H9 (cell line): ENCODE results near the gene NDUFB11. TPM values are rescaled to one million over a fixed set of nuclear protein-coding genes. Genes with fewer than 3 reads are reported as not detected.
"Not testable (repeated sequence)": the region's sequence is repeated elsewhere in the genome, so short reads cannot be mapped to it uniquely, and the experiment has no call there.

Experiments used
- DNase-seq: peaks from one replicate; pipeline ENCODE4 v3.0.0-alpha.2; 2017
- H2AFZ ChIP-seq: one replicate; pipeline ENCODE4 v1.6.1; 2013; ENCODE audit warnings: mild to moderate bottlenecking, low read length, control low read depth, moderate library complexity
- H2AK5ac ChIP-seq: 2 replicates; pipeline ENCODE4 v1.6.1; 2013; ENCODE audit warnings: low read length, control low read depth, mixed read lengths; ENCODE audit not compliant: insufficient read length
- H2BK120ac ChIP-seq: one replicate; pipeline ENCODE4 v1.6.1; 2013; ENCODE audit warnings: low read depth, mild to moderate bottlenecking, low read length, control low read depth, inconsistent platforms; ENCODE audit not compliant: poor library complexity, severe bottlenecking
- H2BK12ac ChIP-seq: 2 replicates; pipeline ENCODE4 v1.6.1; 2013; ENCODE audit warnings: low read length, control low read depth, mixed read lengths, low read depth; ENCODE audit not compliant: insufficient read length
- H2BK15ac ChIP-seq: 2 replicates; pipeline ENCODE4 v1.6.1; 2013; ENCODE audit warnings: low read depth, low read length, control low read depth
- H2BK20ac ChIP-seq: one replicate; pipeline ENCODE4 v1.6.1; 2013; ENCODE audit warnings: low read depth, mild to moderate bottlenecking, low read length, control low read depth, inconsistent platforms; ENCODE audit not compliant: poor library complexity, severe bottlenecking
- H2BK5ac ChIP-seq: 2 replicates; pipeline ENCODE4 v1.6.1; 2013; ENCODE audit warnings: low read length, control low read depth, mixed read lengths; ENCODE audit not compliant: insufficient read length
- H3K14ac ChIP-seq: 2 replicates; pipeline ENCODE4 v1.6.1; 2013; ENCODE audit warnings: low read length, control low read depth; ENCODE audit not compliant: insufficient read depth
- H3K18ac ChIP-seq: 2 replicates; pipeline ENCODE4 v1.6.1; 2013; ENCODE audit warnings: low read depth, mild to moderate bottlenecking, mixed read lengths, low read length, control low read depth; ENCODE audit not compliant: insufficient read length
- H3K23ac ChIP-seq: 2 replicates; pipeline ENCODE4 v1.6.1; 2013; ENCODE audit warnings: low read length, control low read depth, mixed read lengths, low read depth; ENCODE audit not compliant: insufficient read length
- H3K23me2 ChIP-seq: 2 replicates; pipeline ENCODE4 v1.6.1; 2013; ENCODE audit warnings: low read depth, mild to moderate bottlenecking, mixed read lengths, low read length, control low read depth; ENCODE audit not compliant: insufficient read length, poor library complexity, severe bottlenecking
- H3K27ac ChIP-seq: 2 replicates; pipeline ENCODE4 v1.5.1; 2013; ENCODE audit warnings: low read length, control low read depth, mixed read lengths, low read depth; ENCODE audit not compliant: insufficient read length
- H3K27me3 ChIP-seq: 2 replicates; pipeline ENCODE4 v1.6.1; 2013; ENCODE audit warnings: low read length, control low read depth, inconsistent platforms; ENCODE audit not compliant: insufficient read depth
- H3K4ac ChIP-seq: 2 replicates; pipeline ENCODE4 v1.6.1; 2013; ENCODE audit warnings: low read depth, mild to moderate bottlenecking, control low read depth, inconsistent platforms, low read length, moderate library complexity
- H3K4me1 ChIP-seq: 2 replicates; pipeline ENCODE4 v1.6.1; 2013; ENCODE audit warnings: low read length, control low read depth, inconsistent platforms; ENCODE audit not compliant: insufficient read depth
- H3K4me2 ChIP-seq: 2 replicates; pipeline ENCODE4 v1.6.1; 2013; ENCODE audit warnings: low read length, control low read depth, mixed read lengths; ENCODE audit not compliant: insufficient read length, insufficient read depth
- H3K56ac ChIP-seq: 2 replicates; pipeline ENCODE4 v1.6.1; 2013; ENCODE audit warnings: low read depth, mild to moderate bottlenecking, mixed read lengths, low read length, control low read depth; ENCODE audit not compliant: insufficient read length
- H3K79me1 ChIP-seq: 2 replicates; pipeline ENCODE4 v1.6.1; 2013; ENCODE audit warnings: low read depth, mild to moderate bottlenecking, moderate library complexity, low read length, control low read depth, inconsistent platforms; ENCODE audit not compliant: insufficient read depth, poor library complexity, severe bottlenecking
- H3K79me2 ChIP-seq: 2 replicates; pipeline ENCODE4 v1.6.1; 2013; ENCODE audit warnings: low read length, control low read depth, inconsistent platforms; ENCODE audit not compliant: insufficient read depth
- H3K9ac ChIP-seq: 2 replicates; pipeline ENCODE4 v1.6.1; 2013; ENCODE audit warnings: low read length, control low read depth, mixed read lengths; ENCODE audit not compliant: insufficient read length; ENCODE audit errors: extremely low read depth
- H3K9me3 ChIP-seq: one replicate; pipeline ENCODE4 v1.6.1; 2013; ENCODE audit warnings: low read depth, low read length, inconsistent platforms; ENCODE audit not compliant: control insufficient read depth
- H3T11ph ChIP-seq: one replicate; pipeline ENCODE4 v1.6.1; 2013; ENCODE audit warnings: mild to moderate bottlenecking, low read length, control low read depth, inconsistent platforms
- H4K20me1 ChIP-seq: one replicate; pipeline ENCODE4 v1.6.1; 2013; ENCODE audit not compliant: control insufficient read depth, insufficient read length, insufficient read depth
- H4K5ac ChIP-seq: 2 replicates; pipeline ENCODE4 v1.6.1; 2013; ENCODE audit warnings: low read depth, mild to moderate bottlenecking, mixed read lengths, low read length, control low read depth; ENCODE audit not compliant: insufficient read length
- H4K8ac ChIP-seq: replicated peaks from 2 replicates; pipeline ENCODE4 v1.6.1; 2013; ENCODE audit warnings: low read length, control low read depth, mixed read lengths, low read depth; ENCODE audit not compliant: insufficient read length
- H4K91ac ChIP-seq: 2 replicates; pipeline ENCODE4 v1.6.1; 2013; ENCODE audit warnings: low read depth, mild to moderate bottlenecking, moderate library complexity, mixed read lengths, low read length, control low read depth; ENCODE audit not compliant: insufficient read length
- H3K27ac Mint-ChIP-seq, 3 experiments: 2 replicates in 2 of 3; 3 replicates in 1 of 3; pipeline ENCODE4 v1.8.0; 2020 to 2021; ENCODE audit warnings: mixed read lengths in 3 of 3, mild to moderate bottlenecking in 1 of 3, moderate library complexity in 1 of 3
- H3K27me3 Mint-ChIP-seq: 2 replicates; pipeline ENCODE4 v1.8.0; 2021; ENCODE audit warnings: low read depth, mild to moderate bottlenecking, moderate library complexity, mixed read lengths
- H3K36me3 Mint-ChIP-seq, 3 experiments: 2 replicates in 2 of 3; 3 replicates in 1 of 3; pipeline ENCODE4 v1.8.0; 2020 to 2021; ENCODE audit warnings: low read depth in 3 of 3, mixed read lengths in 3 of 3; ENCODE audit not compliant: insufficient read depth in 1 of 3
- H3K4me1 Mint-ChIP-seq, 2 experiments: 2 replicates each; pipeline ENCODE4 v1.8.0; 2020; ENCODE audit warnings: mixed read lengths in 2 of 2
- H3K4me3 Mint-ChIP-seq, 2 experiments: 2 replicates in 1 of 2; 3 replicates in 1 of 2; pipeline ENCODE4 v1.8.0; 2020 to 2021; ENCODE audit warnings: mild to moderate bottlenecking in 2 of 2, mixed read lengths in 2 of 2, moderate library complexity in 1 of 2
- H3K9me3 Mint-ChIP-seq, 2 experiments: 2 replicates in 1 of 2; 3 replicates in 1 of 2; pipeline ENCODE4 v1.8.0; 2020; ENCODE audit warnings: mild to moderate bottlenecking in 2 of 2, mixed read lengths in 2 of 2, moderate library complexity in 1 of 2
- WGBS: extraction: QIAGEN DNeasy Blood & Tissue Kit; methylation state at CpG from one replicate; pipeline ENCODE4 v1.1.7; 2013; ENCODE audit warnings: missing lambda C conversion rate, low lambda C conversion rate, mixed read lengths; ENCODE audit not compliant: insufficient read length; ENCODE audit errors: extremely low coverage; 5-methylcytosine and 5-hydroxymethylcytosine counted together
- total RNA-seq: library from RNA; stranded (reverse); gene quantifications from 2 replicates; pipeline ENCODE4 v1.2.1, GENCODE V29; 2021
- TF ChIP-seq, protein P1 (sequence below): fragments of 200-600 bp; sonication (generic); conservative IDR thresholded peaks from 3 replicates; pipeline ENCODE4 v1.8.0; 2021; ENCODE audit warnings: antibody characterized with exemption, mild to moderate bottlenecking

The NDUFB11 gene
- total RNA-seq, 1 experiment from 2014 or later: 100 TPM

DNA sequence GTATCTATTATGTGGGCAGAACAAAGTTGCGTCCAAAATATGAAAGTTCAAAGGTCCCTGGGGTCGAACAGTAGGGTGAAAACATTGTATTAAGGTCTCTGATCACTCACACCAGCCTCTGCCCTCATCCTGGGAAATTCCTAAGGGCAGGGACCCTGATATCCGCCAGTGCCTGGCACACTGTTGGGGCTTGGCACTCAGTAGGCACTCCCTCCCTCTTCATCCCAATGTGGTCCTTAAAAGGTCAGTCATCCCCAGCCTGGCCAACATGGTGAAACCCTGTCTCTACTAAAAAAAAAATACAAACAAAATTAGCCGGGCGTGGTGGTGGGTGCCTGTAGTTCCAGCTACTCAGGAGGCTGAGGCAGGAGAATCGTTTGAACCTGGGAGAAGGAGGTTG lies 6.3 kb downstream of the NDUFB11 start:
- no CpG with 5 or more reads among the region's 6 CpGs for WGBS
- Histone ChIP-seq H4K20me1 (no peaks in the 10 kb centered on the region), H2BK12ac (no peak overlapping the region), H3K14ac (no peak overlapping the region), H3K79me2 (peaks cover 1% of the 10 kb centered on the region; the same call in 1 of the 2 replicates), H2BK5ac (no peak overlapping the region), H3K4me1 (no peaks in the 10 kb centered on the region), H3K27ac (no peak overlapping the region), H2BK20ac (no peak overlapping the region), H3K23ac (no peak overlapping the region), H3K4ac (no peak overlapping the region), H2BK120ac (no peak overlapping the region), H3K4me2 (no peak overlapping the region), H3K79me1 (no peaks in the 10 kb centered on the region), H3K27me3 (no peaks in the 10 kb centered on the region), H3K56ac (no peak overlapping the region), H4K91ac (no peak overlapping the region), H2BK15ac (no peak overlapping the region), H3K18ac (no peak overlapping the region), H2AK5ac (no peak overlapping the region), H4K8ac (no peak overlapping the region), H3K9ac (no peak overlapping the region), H3K23me2 (no peaks in the 10 kb centered on the region), H3T11ph (no peak overlapping the region), H3K9me3 (peaks cover 6% of the 10 kb centered on the region), H2AFZ (no peak overlapping the region), H4K5ac (no peak overlapping the region)
- H3K4me3 Mint-ChIP-seq: no peak overlapping the region
- no peak for DNase-seq
- H3K27ac Mint-ChIP-seq: no peak overlapping the region
- TF ChIP-seq, protein P1, sequence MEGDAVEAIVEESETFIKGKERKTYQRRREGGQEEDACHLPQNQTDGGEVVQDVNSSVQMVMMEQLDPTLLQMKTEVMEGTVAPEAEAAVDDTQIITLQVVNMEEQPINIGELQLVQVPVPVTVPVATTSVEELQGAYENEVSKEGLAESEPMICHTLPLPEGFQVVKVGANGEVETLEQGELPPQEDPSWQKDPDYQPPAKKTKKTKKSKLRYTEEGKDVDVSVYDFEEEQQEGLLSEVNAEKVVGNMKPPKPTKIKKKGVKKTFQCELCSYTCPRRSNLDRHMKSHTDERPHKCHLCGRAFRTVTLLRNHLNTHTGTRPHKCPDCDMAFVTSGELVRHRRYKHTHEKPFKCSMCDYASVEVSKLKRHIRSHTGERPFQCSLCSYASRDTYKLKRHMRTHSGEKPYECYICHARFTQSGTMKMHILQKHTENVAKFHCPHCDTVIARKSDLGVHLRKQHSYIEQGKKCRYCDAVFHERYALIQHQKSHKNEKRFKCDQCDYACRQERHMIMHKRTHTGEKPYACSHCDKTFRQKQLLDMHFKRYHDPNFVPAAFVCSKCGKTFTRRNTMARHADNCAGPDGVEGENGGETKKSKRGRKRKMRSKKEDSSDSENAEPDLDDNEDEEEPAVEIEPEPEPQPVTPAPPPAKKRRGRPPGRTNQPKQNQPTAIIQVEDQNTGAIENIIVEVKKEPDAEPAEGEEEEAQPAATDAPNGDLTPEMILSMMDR: no peak
- H3K36me3 Mint-ChIP-seq: peaks cover 18 to 25% (median 19%) of the 10 kb centered on the region in 3 experiments; a peak in 6 of 7 replicates
- H3K4me1 Mint-ChIP-seq: no peaks in the 10 kb centered on the region
- no peaks in the 10 kb centered on the region for H3K27me3 Mint-ChIP-seq
- H3K9me3 Mint-ChIP-seq: peaks cover 65 to 67% of the 10 kb centered on the region in 2 experiments

DNA sequence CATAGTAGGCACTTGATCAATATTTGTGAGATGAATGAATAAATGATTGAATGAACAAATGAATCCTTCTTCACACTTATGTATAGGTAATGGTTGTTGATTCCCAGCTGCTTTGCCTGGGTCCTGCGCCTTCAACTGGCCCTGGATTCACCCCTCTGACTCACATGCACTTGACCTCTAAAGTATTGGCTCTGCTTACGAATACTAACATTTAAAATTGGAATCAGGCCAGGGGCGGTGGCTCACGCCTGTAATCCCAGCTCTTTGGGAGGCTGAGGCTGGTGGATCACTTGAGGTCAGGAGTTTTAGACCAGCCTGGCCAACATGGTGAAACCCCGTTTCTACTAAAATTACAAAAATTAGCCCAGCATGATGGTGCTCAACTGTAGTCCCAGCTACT lies 8.9 kb downstream of the NDUFB11 start:
- H2BK120ac ChIP-seq, H3K4me2 ChIP-seq, H2BK15ac ChIP-seq, H2AFZ ChIP-seq, H3K56ac ChIP-seq, H4K5ac ChIP-seq, H3K14ac ChIP-seq, H4K91ac ChIP-seq, H3K23ac ChIP-seq, H2BK12ac ChIP-seq, H3K4me3 Mint-ChIP-seq, H2AK5ac ChIP-seq, H3K4me1 ChIP-seq, H3K27ac Mint-ChIP-seq, H3K27me3 ChIP-seq, H3K27me3 Mint-ChIP-seq, DNase-seq, H3K36me3 Mint-ChIP-seq, H3K4me1 Mint-ChIP-seq, H2BK20ac ChIP-seq, H4K20me1 ChIP-seq, H3K9ac ChIP-seq, H3K18ac ChIP-seq, H3K79me1 ChIP-seq, H3K4ac ChIP-seq, H3T11ph ChIP-seq, H3K79me2 ChIP-seq, H3K27ac ChIP-seq, H3K23me2 ChIP-seq, H4K8ac ChIP-seq, H2BK5ac ChIP-seq, H3K9me3 ChIP-seq: not testable (repeated sequence)
- no CpG with 5 or more reads among the region's 5 CpGs for WGBS
- peaks cover 55 to 57% of the 10 kb centered on the region in 2 experiments for H3K9me3 Mint-ChIP-seq
